ENCODE measurements around the gene SHISAL2A.
A peak's percentile ranks its signal among the peaks of the same experiment; 100 is the strongest.

The SHISAL2A gene

GRCh38 chr1:52615489-52616042, 17.4 kb upstream of the SHISAL2A start:
- no peak for TF ChIP-seq POLR2A (IDR thresholded peaks at IDR 0.05; ENCODE audit: low read depth, low read length)
- FAIRE-seq (no peak), DNase-seq (ENCODE audit: insufficient read length, low spot score) (no peak)

- FAIRE-seq: no peak
- no peak for DNase-seq (ENCODE audit: insufficient read length, low spot score)
- TF ChIP-seq TAF1 (IDR thresholded peaks at IDR 0.05; ENCODE audit: low read depth, low read length): no peak
- TF ChIP-seq PAX5 (IDR thresholded peaks at IDR 0.05; ENCODE audit: insufficient read depth, low read length, severe bottlenecking): no peak
- no peak for TF ChIP-seq SPI1 (IDR thresholded peaks at IDR 0.05; ENCODE audit: low read depth, low read length)
- no peak for TF ChIP-seq POU2F2 (IDR thresholded peaks at IDR 0.05; ENCODE audit: low read depth, low read length)
- TF ChIP-seq POLR2A (IDR thresholded peaks at IDR 0.05; ENCODE audit: low read depth, low read length): no peak
- no peak for TF ChIP-seq POLR2AphosphoS5 (IDR thresholded peaks at IDR 0.05; ENCODE audit: low read depth, low read length)
These were observed 11.0 kb upstream of the SHISAL2A start for GRCh38 chr1:52621950-52622349.

DNA sequence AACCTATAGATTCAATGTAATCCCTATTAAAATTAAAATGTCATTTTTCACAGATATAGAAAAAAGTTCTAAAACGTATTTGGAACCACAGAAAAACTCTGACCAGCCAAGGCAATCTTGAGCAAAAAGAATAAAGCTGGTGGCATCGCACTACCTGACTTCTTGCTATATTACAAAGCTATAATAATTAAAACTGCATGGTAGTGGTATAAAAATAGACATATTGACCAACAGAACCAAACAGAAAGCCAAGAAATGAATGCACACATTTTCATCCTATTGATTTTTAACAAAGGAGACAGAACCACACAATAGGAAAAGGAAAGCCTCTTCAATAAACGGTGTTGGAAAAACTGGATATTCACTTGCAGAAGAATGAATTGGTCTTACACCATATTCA, 9.2 kb upstream of the SHISAL2A start:
- no peak for TF ChIP-seq POU2F2 (IDR thresholded peaks at IDR 0.05; ENCODE audit: low read depth, low read length)
- no peak for TF ChIP-seq SPI1 (IDR thresholded peaks at IDR 0.05; ENCODE audit: low read depth, low read length)
- no peak for TF ChIP-seq PAX5 (IDR thresholded peaks at IDR 0.05; ENCODE audit: insufficient read depth, low read length, severe bottlenecking)
- no peak for TF ChIP-seq TAF1 (IDR thresholded peaks at IDR 0.05; ENCODE audit: low read depth, low read length)
- TF ChIP-seq POLR2A (IDR thresholded peaks at IDR 0.05; ENCODE audit: low read depth, low read length): no peak
- TF ChIP-seq POLR2AphosphoS5 (IDR thresholded peaks at IDR 0.05; ENCODE audit: low read depth, low read length): no peak
- no peak for FAIRE-seq
- no peak for DNase-seq (ENCODE audit: insufficient read length, low spot score)

DNA sequence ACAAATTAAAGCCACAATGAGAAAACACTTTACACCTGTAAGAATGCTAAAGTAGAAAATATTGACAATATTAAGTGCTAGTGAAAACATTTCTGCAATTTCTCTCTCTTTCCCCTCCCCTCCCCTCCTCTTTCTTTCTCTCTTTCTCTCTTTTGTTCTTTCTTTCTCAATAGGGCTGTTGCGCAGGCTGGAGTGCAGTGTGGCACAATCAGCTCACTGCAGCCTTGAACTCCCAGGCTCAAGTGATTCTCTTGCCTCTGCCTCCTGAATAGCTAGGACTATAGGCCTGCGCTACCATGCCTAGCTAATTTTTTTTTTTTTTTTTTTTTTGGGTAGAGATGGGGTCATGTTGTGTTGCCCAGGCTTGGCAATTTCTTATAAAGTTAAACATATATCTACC, 5.9 kb upstream of the SHISAL2A start:
- no peak for TF ChIP-seq POLR2A (IDR thresholded peaks at IDR 0.05; ENCODE audit: low read depth, low read length)
- no peak for TF ChIP-seq POU2F2 (IDR thresholded peaks at IDR 0.05; ENCODE audit: low read depth, low read length)
- TF ChIP-seq SPI1 (IDR thresholded peaks at IDR 0.05; ENCODE audit: low read depth, low read length): no peak
- no peak for TF ChIP-seq TAF1 (IDR thresholded peaks at IDR 0.05; ENCODE audit: low read depth, low read length)
- TF ChIP-seq PAX5 (IDR thresholded peaks at IDR 0.05; ENCODE audit: insufficient read depth, low read length, severe bottlenecking): no peak
- no peak for TF ChIP-seq POLR2AphosphoS5 (IDR thresholded peaks at IDR 0.05; ENCODE audit: low read depth, low read length)
- DNase-seq (ENCODE audit: insufficient read length, low spot score): no peak

DNA sequence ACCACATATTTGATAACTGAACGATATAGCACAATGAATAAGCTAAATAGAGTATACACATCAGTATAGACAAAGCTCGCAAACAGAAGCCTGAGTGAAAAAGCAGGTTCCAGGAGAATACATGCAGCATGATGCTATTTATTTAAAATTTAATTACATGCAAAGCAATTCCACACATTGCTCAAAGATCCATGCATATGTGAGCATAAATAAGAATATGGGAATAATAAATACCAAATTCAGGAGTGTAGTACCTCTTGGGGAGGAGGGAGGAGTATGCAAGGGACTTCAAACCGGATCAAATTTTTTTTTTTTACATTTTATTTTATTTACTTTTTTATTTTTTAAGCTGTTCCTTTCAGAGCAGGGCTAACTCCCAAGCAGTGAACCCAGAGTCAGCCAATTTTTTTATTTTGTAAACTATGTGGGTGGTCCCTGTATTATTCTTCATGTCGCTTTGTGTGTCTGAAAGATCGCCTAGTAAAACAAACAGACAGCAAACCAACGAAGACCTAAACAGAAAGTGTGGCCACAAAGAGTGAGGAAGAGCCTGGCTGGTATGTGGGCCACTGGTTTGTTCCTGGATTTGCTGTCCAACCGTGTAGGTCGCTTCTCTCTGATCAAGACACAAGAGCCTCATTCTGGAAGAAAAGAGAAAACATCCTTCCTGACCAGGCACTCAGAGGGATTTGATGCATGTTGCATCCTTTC, 4.2 kb upstream of the SHISAL2A start:
- TF ChIP-seq TAF1 (IDR thresholded peaks at IDR 0.05; ENCODE audit: low read depth, low read length) (no peak), POLR2AphosphoS5 (IDR thresholded peaks at IDR 0.05; ENCODE audit: low read depth, low read length) (no peak), SPI1 (IDR thresholded peaks at IDR 0.05; ENCODE audit: low read depth, low read length) (no peak), PAX5 (IDR thresholded peaks at IDR 0.05; ENCODE audit: insufficient read depth, low read length, severe bottlenecking) (no peak), POU2F2 (IDR thresholded peaks at IDR 0.05; ENCODE audit: low read depth, low read length) (no peak), POLR2A (IDR thresholded peaks at IDR 0.05; ENCODE audit: low read depth, low read length) (no peak)
- no peak for DNase-seq (ENCODE audit: insufficient read length, low spot score)
- FAIRE-seq: no peak

More for the DNA sequence above, 5.9 kb upstream of the SHISAL2A start:
- FAIRE-seq: no peak

DNA sequence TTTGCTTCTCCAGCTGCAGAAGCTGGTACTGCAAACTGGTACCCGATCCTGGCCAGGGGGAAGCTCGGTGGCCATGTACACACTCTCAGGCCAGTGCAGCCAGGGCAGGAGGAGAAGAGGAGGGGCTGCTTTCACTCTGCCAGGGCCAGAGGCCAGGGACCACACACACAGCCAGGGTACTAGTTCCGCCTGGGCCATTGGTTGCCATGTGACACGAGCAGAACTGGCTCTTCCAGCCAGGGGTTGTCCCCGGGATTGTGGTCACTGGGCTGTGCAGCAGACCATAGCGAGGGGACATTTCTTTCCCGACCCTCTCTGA, 3.7 kb upstream of the SHISAL2A start:
- TF ChIP-seq TAF1 (IDR thresholded peaks at IDR 0.05; ENCODE audit: low read depth, low read length) (no peak), POU2F2 (IDR thresholded peaks at IDR 0.05; ENCODE audit: low read depth, low read length) (no peak), SPI1 (IDR thresholded peaks at IDR 0.05; ENCODE audit: low read depth, low read length) (no peak), POLR2AphosphoS5 (IDR thresholded peaks at IDR 0.05; ENCODE audit: low read depth, low read length) (no peak), PAX5 (IDR thresholded peaks at IDR 0.05; ENCODE audit: insufficient read depth, low read length, severe bottlenecking) (no peak), POLR2A (IDR thresholded peaks at IDR 0.05; ENCODE audit: low read depth, low read length) (no peak)
- DNase-seq (ENCODE audit: insufficient read length, low spot score) (no peak), FAIRE-seq (peak; percentile 20)

- no peak for DNase-seq (ENCODE audit: insufficient read length, low spot score)
- no peak for FAIRE-seq
- TF ChIP-seq POLR2A (IDR thresholded peaks at IDR 0.05; ENCODE audit: low read depth, low read length): no peak
- no peak for TF ChIP-seq POU2F2 (IDR thresholded peaks at IDR 0.05; ENCODE audit: low read depth, low read length)
- TF ChIP-seq POLR2AphosphoS5 (IDR thresholded peaks at IDR 0.05; ENCODE audit: low read depth, low read length): no peak
- no peak for TF ChIP-seq SPI1 (IDR thresholded peaks at IDR 0.05; ENCODE audit: low read depth, low read length)
These were observed 3.3 kb upstream of the SHISAL2A start for GRCh38 chr1:52629667-52630066.

DNA sequence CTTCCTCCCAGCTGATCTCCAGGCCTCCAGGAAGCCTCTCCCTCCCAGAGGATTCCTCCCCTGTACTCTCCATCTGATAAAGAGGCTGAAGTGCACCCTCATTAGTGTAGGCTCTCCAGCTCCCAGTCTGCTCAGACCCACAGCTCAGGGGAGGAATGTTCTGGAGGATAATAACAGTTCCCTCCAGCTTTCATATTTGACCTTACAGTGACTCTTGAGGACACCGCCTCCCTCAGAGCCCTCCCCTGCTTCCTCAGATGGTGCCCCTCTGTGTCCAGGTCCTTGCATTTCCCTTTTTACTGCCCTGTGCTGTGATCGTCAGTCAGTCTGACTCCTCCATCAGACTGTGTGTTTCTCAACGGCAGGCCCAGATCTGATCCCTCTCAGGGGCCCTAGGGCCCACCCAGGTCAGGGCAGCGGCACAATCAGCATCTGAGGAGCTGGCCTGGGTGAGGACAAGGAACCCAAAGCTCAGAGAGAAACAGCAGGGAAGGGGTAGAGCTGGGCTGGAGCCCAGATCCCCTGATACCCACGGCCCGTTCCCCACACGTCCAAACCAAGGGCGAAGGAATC, 1.1 kb upstream of the SHISAL2A start:
- TF ChIP-seq SPI1 (IDR thresholded peaks at IDR 0.05; ENCODE audit: low read depth, low read length) (no peak), POLR2A (IDR thresholded peaks at IDR 0.05; ENCODE audit: low read depth, low read length) (no peak), POU2F2 (IDR thresholded peaks at IDR 0.05; ENCODE audit: low read depth, low read length) (no peak), PAX5 (IDR thresholded peaks at IDR 0.05; ENCODE audit: insufficient read depth, low read length, severe bottlenecking) (no peak), TAF1 (IDR thresholded peaks at IDR 0.05; ENCODE audit: low read depth, low read length) (no peak), POLR2AphosphoS5 (IDR thresholded peaks at IDR 0.05; ENCODE audit: low read depth, low read length) (no peak)
- DNase-seq (ENCODE audit: insufficient read length, low spot score): no peak
- FAIRE-seq: peak; percentile 56

GRCh38 chr1:52633291-52633754, 355 bp downstream of the SHISAL2A start:
- DNase-seq (ENCODE audit: insufficient read length, low spot score): peak; percentile 30
- TF ChIP-seq POU2F2 (IDR thresholded peaks at IDR 0.05; ENCODE audit: low read depth, low read length) (no peak), POLR2A (IDR thresholded peaks at IDR 0.05; ENCODE audit: low read depth, low read length) (no peak), SPI1 (IDR thresholded peaks at IDR 0.05; ENCODE audit: low read depth, low read length) (no peak)
- peak; percentile 66 for FAIRE-seq

DNA sequence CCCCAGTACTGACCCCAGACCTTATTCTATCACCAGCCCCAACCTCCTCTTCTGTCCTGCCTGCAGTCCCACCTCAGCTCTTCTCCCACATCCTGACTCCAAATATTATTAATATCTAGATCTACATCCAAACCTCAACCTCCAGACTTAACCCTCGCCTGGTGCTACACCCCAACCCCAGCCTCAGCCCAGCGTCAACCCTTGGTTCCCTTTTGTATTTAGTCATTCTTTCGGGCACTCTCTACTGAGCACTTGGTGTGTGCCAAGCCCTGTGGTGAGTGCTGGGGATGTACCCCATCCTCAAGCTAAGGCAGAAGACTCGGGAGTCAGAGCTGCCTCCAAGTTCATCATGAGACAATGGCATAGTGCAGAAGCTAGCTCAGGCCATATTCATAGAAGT, 1.1 kb downstream of the SHISAL2A start:
- no peak for DNase-seq (ENCODE audit: insufficient read length, low spot score)
- TF ChIP-seq SPI1 (IDR thresholded peaks at IDR 0.05; ENCODE audit: low read depth, low read length) (no peak), POLR2AphosphoS5 (IDR thresholded peaks at IDR 0.05; ENCODE audit: low read depth, low read length) (no peak), POU2F2 (IDR thresholded peaks at IDR 0.05; ENCODE audit: low read depth, low read length) (no peak), TAF1 (IDR thresholded peaks at IDR 0.05; ENCODE audit: low read depth, low read length) (no peak), POLR2A (IDR thresholded peaks at IDR 0.05; ENCODE audit: low read depth, low read length) (no peak), PAX5 (IDR thresholded peaks at IDR 0.05; ENCODE audit: insufficient read depth, low read length, severe bottlenecking) (no peak)
- no peak for FAIRE-seq

Measured in GM12891 (cell line).